ENCODE results near the gene VAV2.

- TF ChIP-seq CTCF (IDR thresholded peaks at IDR 0.05), result no peak
- no peak for TF ChIP-seq TCF7L2 (IDR thresholded peaks at IDR 0.05; ENCODE audit: low read depth, low read length)
- no peak for TF ChIP-seq SIN3A (IDR thresholded peaks at IDR 0.05; ENCODE audit: borderline replicate concordance, insufficient read depth, low read depth, low read length)
- TF ChIP-seq POLR2AphosphoS5 (IDR thresholded peaks at IDR 0.05; ENCODE audit: low read depth, low read length), result no peak
- no peak for TF ChIP-seq REST (IDR thresholded peaks at IDR 0.05; ENCODE audit: insufficient read depth in 1 of 2, low read depth in 2 of 2, low read length in 1 of 2)
Observed at GRCh38 chr9:134004881-134005280, 12.8 kb upstream of the VAV2 start.
